ENCODE results near the gene FAM222A. TPM values are rescaled to one million over a fixed set of nuclear protein-coding genes. Genes with fewer than 3 reads are reported as not detected.

FAM222A gene
- total RNA-seq, 2 donors from 2014 or later, result 21.6 to 24.4 TPM

GRCh38 chr12:109800536-109800935 is 86.9 kb downstream of the FAM222A start:
- Mint-ChIP-seq H3K4me1 (peaks cover 1% of the 10 kb centered on the region), H3K27ac (no peak overlapping the region), H3K36me3 (ENCODE audit: low read depth) (peaks cover 38% of the 10 kb centered on the region), H3K9me3 (no peaks in the 10 kb centered on the region), H3K4me3 (no peak overlapping the region), H3K27me3 (ENCODE audit: insufficient read depth) (no peaks in the 10 kb centered on the region)
- Histone ChIP-seq H3K4me3 (ENCODE audit: low read length) (no peak overlapping the region), H3K36me3 (ENCODE audit: control insufficient read depth, insufficient read depth, low read length) (peaks cover 6% of the 10 kb centered on the region), H3K27ac (ENCODE audit: low read depth, low read length) (no peak overlapping the region), H3K9ac (ENCODE audit: extremely low read depth, low read length, poor library complexity, severe bottlenecking) (no peak overlapping the region), H3K4me1 (ENCODE audit: control insufficient read depth, insufficient read depth, low read length) (peaks cover 3% of the 10 kb centered on the region), H3K9me3 (ENCODE audit: control insufficient read depth, low read length) (no peaks in the 10 kb centered on the region), H3K27me3 (ENCODE audit: control insufficient read depth, insufficient read depth, low read length, poor library complexity, severe bottlenecking) (no peaks in the 10 kb centered on the region)
- no peak for TF ChIP-seq CTCF (conservative IDR thresholded peaks at IDR 0.05)
- WGBS, 2 experiments (ENCODE audit: insufficient coverage in 1 of 2, insufficient read length in 1 of 2), result 94 to 100% methylated on average over 2 to 13 of the region's 13 CpGs
- no peak for DNase-seq

- Mint-ChIP-seq H3K4me1 (peaks cover 1% of the 10 kb centered on the region), H3K27ac (no peak overlapping the region), H3K36me3 (ENCODE audit: low read depth) (peaks cover 38% of the 10 kb centered on the region), H3K27me3 (ENCODE audit: insufficient read depth) (no peaks in the 10 kb centered on the region), H3K9me3 (no peaks in the 10 kb centered on the region), H3K4me3 (no peak overlapping the region)
- no peak for DNase-seq
- no peak overlapping the region for H3K27ac ChIP-seq (ENCODE audit: low read depth, low read length)
- H3K9me3 ChIP-seq (ENCODE audit: control insufficient read depth, low read length), result no peaks in the 10 kb centered on the region
- TF ChIP-seq CTCF (conservative IDR thresholded peaks at IDR 0.05), result no peak
- no peak overlapping the region for H3K4me3 ChIP-seq (ENCODE audit: low read length)
- peaks cover 6% of the 10 kb centered on the region for H3K36me3 ChIP-seq (ENCODE audit: control insufficient read depth, insufficient read depth, low read length)
- H3K4me1 ChIP-seq (ENCODE audit: control insufficient read depth, insufficient read depth, low read length), result peaks cover 3% of the 10 kb centered on the region
- no peaks in the 10 kb centered on the region for H3K27me3 ChIP-seq (ENCODE audit: control insufficient read depth, insufficient read depth, low read length, poor library complexity, severe bottlenecking)
- no peak overlapping the region for H3K9ac ChIP-seq (ENCODE audit: extremely low read depth, low read length, poor library complexity, severe bottlenecking)
- 95 to 97% methylated on average over 15 of the region's 15 CpGs for WGBS, 2 experiments (ENCODE audit: insufficient coverage in 1 of 2, insufficient read length in 1 of 2)
Observed at GRCh38 chr12:109802828-109803227, 89.2 kb downstream of the FAM222A start.

GRCh38 chr12:109803678-109804077 is 90.1 kb downstream of the FAM222A start:
- Mint-ChIP-seq H3K4me1 (peaks cover 1% of the 10 kb centered on the region), H3K36me3 (ENCODE audit: low read depth) (peaks cover 31% of the 10 kb centered on the region), H3K4me3 (no peak overlapping the region), H3K9me3 (no peaks in the 10 kb centered on the region), H3K27ac (no peak overlapping the region), H3K27me3 (ENCODE audit: insufficient read depth) (no peaks in the 10 kb centered on the region)
- no peak overlapping the region for H3K9ac ChIP-seq (ENCODE audit: extremely low read depth, low read length, poor library complexity, severe bottlenecking)
- no peaks in the 10 kb centered on the region for H3K27me3 ChIP-seq (ENCODE audit: control insufficient read depth, insufficient read depth, low read length, poor library complexity, severe bottlenecking)
- no peak for TF ChIP-seq CTCF (conservative IDR thresholded peaks at IDR 0.05)
- 96 to 100% methylated on average over 1 to 2 of the region's 3 CpGs for WGBS, 2 experiments (ENCODE audit: insufficient coverage in 1 of 2, insufficient read length in 1 of 2)
- H3K9me3 ChIP-seq (ENCODE audit: control insufficient read depth, low read length), result no peaks in the 10 kb centered on the region
- H3K27ac ChIP-seq (ENCODE audit: low read depth, low read length), result no peak overlapping the region
- no peak overlapping the region for H3K4me3 ChIP-seq (ENCODE audit: low read length)
- peaks cover 3% of the 10 kb centered on the region for H3K4me1 ChIP-seq (ENCODE audit: control insufficient read depth, insufficient read depth, low read length)
- DNase-seq, result no peak
- H3K36me3 ChIP-seq (ENCODE audit: control insufficient read depth, insufficient read depth, low read length), result peaks cover 1% of the 10 kb centered on the region
